BJ (cell line): ENCODE results near the gene IKBIP. TPM values are rescaled to one million over a fixed set of nuclear protein-coding genes. Genes with fewer than 3 reads are reported as not detected.

ENCODE experiments used
- CTCF ChIA-PET: fragments of 350-600 bp; formaldehyde crosslinking; extraction: SDS; loops from one replicate; lab custom pipeline; 2021; ENCODE audit warnings: antibody characterized with exemption, inconsistent platforms; lab: Yijun Ruan, JAX
- POLR2A ChIA-PET: fragments of 300-600 bp; sonication (Branson Sonifier 250); formaldehyde crosslinking; extraction: SDS; loops from one replicate; lab custom pipeline; 2021; ENCODE audit warnings: antibody characterized with exemption; lab: Charles Lee
- DNase-seq: peaks from one replicate; pipeline ENCODE4 v3.0.0-alpha.2; 2011; ENCODE audit warnings: low read depth
- H3K27me3 ChIP-seq: 2 replicates; pipeline ENCODE4 v1.6.0; 2011; ENCODE audit warnings: low read length; ENCODE audit not compliant: control insufficient read depth, insufficient read depth
- H3K36me3 ChIP-seq: 2 replicates; pipeline ENCODE4 v1.5.1; 2011; ENCODE audit warnings: low read length; ENCODE audit not compliant: control insufficient read depth, insufficient read depth
- H3K4me3 ChIP-seq: 2 replicates; pipeline ENCODE4 v1.5.1; 2011; ENCODE audit warnings: low read depth, mild to moderate bottlenecking, control low read depth, low read length
- polyA plus RNA-seq: library from polyadenylated mRNA; depleted of rRNA; stranded (reverse); fragments of >200 nt; gene quantifications from 2 replicates; pipeline ENCODE4 v1.2.3, GENCODE V29; 2011
- TF ChIP-seq, protein P1 (sequence below): IDR thresholded peaks from 2 replicates; pipeline ENCODE4 v1.5.1; 2011; ENCODE audit warnings: low read depth, mild to moderate bottlenecking, control low read depth, inconsistent platforms, low read length, moderate library complexity; ENCODE audit not compliant: insufficient read depth

Gene IKBIP
- polyA plus RNA-seq, 1 experiment = 30.2 TPM

DNA sequence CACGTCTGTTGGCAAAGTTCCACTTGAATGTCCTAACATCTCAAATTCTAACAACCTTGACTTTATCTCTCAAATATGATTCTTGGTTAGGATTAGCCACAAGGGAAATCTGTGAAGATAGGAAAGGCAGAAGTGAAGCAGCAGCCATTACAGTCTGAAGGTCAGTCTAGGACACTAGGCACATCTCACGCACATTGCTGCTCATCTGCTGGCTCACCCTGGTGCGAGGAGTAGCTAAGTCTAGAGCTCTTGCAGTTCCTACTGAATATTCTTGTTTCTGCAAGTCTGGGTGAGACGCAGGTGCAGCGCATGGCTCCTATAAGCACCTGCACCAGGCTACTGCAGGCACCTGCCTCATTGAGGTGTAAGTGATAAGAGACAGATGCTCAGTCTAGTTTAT, 57.5 kb downstream of the IKBIP start:
- H3K36me3 ChIP-seq = no peaks in the 10 kb centered on the region
- ChIA-PET POLR2A (no interaction called here), CTCF (no interaction called here)
- TF ChIP-seq, protein P1, sequence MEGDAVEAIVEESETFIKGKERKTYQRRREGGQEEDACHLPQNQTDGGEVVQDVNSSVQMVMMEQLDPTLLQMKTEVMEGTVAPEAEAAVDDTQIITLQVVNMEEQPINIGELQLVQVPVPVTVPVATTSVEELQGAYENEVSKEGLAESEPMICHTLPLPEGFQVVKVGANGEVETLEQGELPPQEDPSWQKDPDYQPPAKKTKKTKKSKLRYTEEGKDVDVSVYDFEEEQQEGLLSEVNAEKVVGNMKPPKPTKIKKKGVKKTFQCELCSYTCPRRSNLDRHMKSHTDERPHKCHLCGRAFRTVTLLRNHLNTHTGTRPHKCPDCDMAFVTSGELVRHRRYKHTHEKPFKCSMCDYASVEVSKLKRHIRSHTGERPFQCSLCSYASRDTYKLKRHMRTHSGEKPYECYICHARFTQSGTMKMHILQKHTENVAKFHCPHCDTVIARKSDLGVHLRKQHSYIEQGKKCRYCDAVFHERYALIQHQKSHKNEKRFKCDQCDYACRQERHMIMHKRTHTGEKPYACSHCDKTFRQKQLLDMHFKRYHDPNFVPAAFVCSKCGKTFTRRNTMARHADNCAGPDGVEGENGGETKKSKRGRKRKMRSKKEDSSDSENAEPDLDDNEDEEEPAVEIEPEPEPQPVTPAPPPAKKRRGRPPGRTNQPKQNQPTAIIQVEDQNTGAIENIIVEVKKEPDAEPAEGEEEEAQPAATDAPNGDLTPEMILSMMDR = no peak
- H3K4me3 ChIP-seq = no peak overlapping the region
- no peak for DNase-seq
- H3K27me3 ChIP-seq = no peaks in the 10 kb centered on the region

DNA sequence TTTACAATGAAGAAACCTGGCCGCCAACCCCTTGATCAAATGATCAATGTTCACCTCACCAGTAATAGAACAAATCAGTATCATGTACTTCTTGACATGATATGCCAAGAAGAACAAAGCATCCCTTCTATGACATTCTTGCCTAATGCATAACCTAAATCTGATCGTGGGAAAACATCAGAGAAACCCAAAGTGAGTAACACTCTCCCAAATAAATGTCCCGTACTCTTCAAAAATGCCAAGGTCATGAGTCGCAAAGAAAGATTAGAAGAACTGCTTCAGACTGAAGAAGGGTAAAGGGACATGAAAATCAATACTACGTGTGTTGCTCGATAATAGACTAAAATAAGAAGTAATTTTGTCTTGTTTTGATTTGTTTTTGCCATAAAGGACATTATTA, 62.5 kb downstream of the IKBIP start:
- TF ChIP-seq, protein P1 = no peak
- Histone ChIP-seq H3K36me3 (no peaks in the 10 kb centered on the region), H3K4me3 (no peak overlapping the region), H3K27me3 (no peaks in the 10 kb centered on the region)
- DNase-seq = no peak
- ChIA-PET POLR2A (no interaction called here), CTCF (interaction anchor here (1.2 kb wide), 1 partner anchor 16 kb away, joined by 3 read pairs; no protein-coding TSS in a partner anchor)

DNA sequence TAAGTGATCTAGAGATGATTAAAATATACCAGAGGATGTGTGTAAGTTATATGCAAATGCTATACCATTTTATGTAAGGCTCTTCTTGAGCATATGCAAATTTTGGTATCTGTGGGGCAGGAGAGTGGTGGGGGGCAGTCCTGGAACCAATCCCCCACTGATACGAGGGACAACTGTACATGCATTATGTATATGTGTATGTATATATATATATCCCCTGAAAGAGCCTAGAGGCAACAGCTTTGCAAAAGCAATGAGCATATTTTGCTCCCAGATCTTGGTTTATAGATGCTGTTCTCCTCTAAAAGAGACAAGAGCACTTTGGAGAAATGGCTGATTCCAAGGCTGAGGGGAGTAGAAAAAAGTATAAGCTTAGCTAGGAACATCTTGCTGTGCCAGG, 63.5 kb downstream of the IKBIP start:
- TF ChIP-seq, protein P1 = no peak
- no peak for DNase-seq
- ChIA-PET POLR2A (no interaction called here), CTCF (interaction anchor here (0.5 to 0.7 kb wide), 2 partner anchors 14 to 81 kb away, joined by 3 read pairs; no protein-coding TSS in a partner anchor)
- H3K27me3 ChIP-seq = no peaks in the 10 kb centered on the region
- H3K4me3 ChIP-seq = no peak overlapping the region
- no peaks in the 10 kb centered on the region for H3K36me3 ChIP-seq

DNA sequence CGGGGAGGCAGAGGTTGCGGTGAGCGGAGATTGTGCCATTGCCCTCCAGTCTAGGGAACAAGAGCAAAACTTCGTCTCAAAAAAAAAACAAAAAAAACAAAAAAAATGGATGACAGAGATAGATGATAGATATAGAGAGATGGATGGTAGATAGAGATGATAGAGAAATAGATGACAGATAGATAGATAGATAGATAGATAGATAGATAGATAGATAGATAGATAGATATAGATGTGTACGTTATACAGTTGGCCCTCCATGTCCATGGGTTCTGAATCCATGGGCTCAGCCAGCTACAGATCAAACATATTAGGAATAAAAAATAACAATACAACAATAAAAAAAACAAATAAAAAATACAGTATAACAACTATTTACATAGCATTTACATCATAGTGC, 63.9 kb downstream of the IKBIP start:
- DNase-seq = no peak
- Histone ChIP-seq H3K4me3 (no peak overlapping the region), H3K36me3 (no peaks in the 10 kb centered on the region), H3K27me3 (no peaks in the 10 kb centered on the region)
- ChIA-PET CTCF (no interaction called here), POLR2A (no interaction called here)
- TF ChIP-seq, protein P1 = no peak

DNA sequence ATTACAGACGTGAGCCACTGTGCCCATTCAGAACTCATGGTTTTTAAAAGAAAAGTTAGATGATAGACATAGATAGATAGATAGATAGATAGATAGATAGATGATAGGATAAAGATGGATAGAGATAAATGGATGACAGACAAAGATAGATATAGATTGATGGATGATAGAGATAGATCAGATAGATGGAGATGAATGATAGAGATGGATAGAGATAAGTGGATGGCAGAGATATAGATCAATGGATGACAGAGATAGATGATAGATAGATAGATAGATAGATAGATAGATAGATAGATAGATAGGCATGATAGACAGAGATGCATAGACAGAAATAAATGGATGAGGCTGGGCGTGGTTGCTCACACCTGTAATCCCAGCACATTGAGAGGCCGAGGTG, 64.8 kb downstream of the IKBIP start:
- ChIA-PET CTCF (no interaction called here), POLR2A (no interaction called here)
- no peak overlapping the region for H3K4me3 ChIP-seq
- DNase-seq = no peak
- no peaks in the 10 kb centered on the region for H3K27me3 ChIP-seq
- H3K36me3 ChIP-seq = no peaks in the 10 kb centered on the region
- TF ChIP-seq, protein P1 = no peak
